Stomach (tissue), 9 donors: ENCODE results near the gene GPR158. TPM values are rescaled to one million over a fixed set of nuclear protein-coding genes. Genes with fewer than 3 reads are reported as not detected.

Source experiments
- DNase-seq, 2 donors: peaks; one replicate each; pipeline versions ENCODE4 v3.0.0 to v3.0.0-alpha.2; 2013 to 2019
- H3K27ac ChIP-seq, 5 donors: fragments of 200-600 bp in 4 of 5; sonication (generic) in 4 of 5; one replicate each; pipeline ENCODE4 v1.5.1; 2013 to 2019; ENCODE audit warnings: mild to moderate bottlenecking in 1 of 5, moderate library complexity in 1 of 5
- H3K27me3 ChIP-seq, 3 donors: fragments of 200-600 bp; sonication (generic); one replicate each; pipeline ENCODE4 v1.5.1; 2017 to 2019; ENCODE audit warnings: mixed run types in 1 of 3
- H3K36me3 ChIP-seq, 4 donors: fragments of 200-600 bp; sonication (generic); 1 replicate in 3 of 4; 2 replicates in 1 of 4; pipeline ENCODE4 v1.5.1; 2016 to 2019
- H3K4me1 ChIP-seq, 4 donors: fragments of 200-600 bp; sonication (generic); one replicate each; pipeline ENCODE4 v1.5.1; 2016 to 2019
- H3K4me3 ChIP-seq, 4 donors: fragments of 200-600 bp; sonication (generic) in 3 of 4; one replicate each; pipeline ENCODE4 v1.5.1; 2016 to 2019; ENCODE audit warnings: mild to moderate bottlenecking in 1 of 4
- H3K9me3 ChIP-seq, 4 donors: fragments of 200-600 bp; sonication (generic); one replicate each; pipeline ENCODE4 v1.5.1; 2016 to 2019
- CTCF ChIP-seq, 7 experiments: fragments of 450-650 bp in 4 of 7; fragments of 200-600 bp in 3 of 7; sonication (generic) in 3 of 7; IDR thresholded peaks; one replicate each; pipeline ENCODE4 v1.5.1; 2016 to 2019; ENCODE audit warnings: antibody characterized with exemption in 7 of 7, control low read depth in 2 of 7, mild to moderate bottlenecking in 1 of 7
- EP300 ChIP-seq: sonication (generic); formaldehyde crosslinking; IDR thresholded peaks from one replicate; pipeline ENCODE4 v1.6.1; 2017; ENCODE audit warnings: antibody characterized with exemption
- POLR2A ChIP-seq, 4 donors: fragments of 450-650 bp; IDR thresholded peaks; one replicate each; pipeline ENCODE4 v1.6.1; 2016; ENCODE audit warnings: antibody characterized with exemption in 4 of 4, control low read depth in 2 of 4, mild to moderate bottlenecking in 1 of 4, moderate library complexity in 1 of 4
- POLR2AphosphoS5 ChIP-seq, 3 donors: sonication (generic); formaldehyde crosslinking; IDR thresholded peaks; one replicate each; pipeline ENCODE4 v1.6.1; 2016; ENCODE audit warnings: antibody characterized with exemption in 3 of 3
- WGBS, 5 donors: extraction: QIAGEN DNeasy Blood & Tissue Kit in 3 of 5; methylation state at CpG; one replicate each; pipeline versions ENCODE4 v1.1.5 to v1.1.7; 2013 to 2018; 5-methylcytosine and 5-hydroxymethylcytosine counted together
- intact Hi-C: fragments of 100-400 bp; cut with DNase I; formaldehyde crosslinking; loops from one replicate; pipeline ENCODE4 v1.15.1; 2023; ENCODE audit warnings: low total_unique reads
- polyA plus RNA-seq, 3 donors: library from polyadenylated mRNA; stranded (reverse); fragments of 200-250 nt; gene quantifications; one replicate each; pipeline ENCODE4 v1.2.3, GENCODE V29; 2013
- total RNA-seq, 5 donors: library from RNA; depleted of rRNA; stranded (reverse); fragments of >200 nt; gene quantifications; one replicate each; pipeline versions ENCODE4 v1.1.0 to v1.2.3, GENCODE V29; 2014 to 2016
- donor health status: healthy with polysubstance abuse.
- donor health status: Bipolar disorder and iron deficiency.
- donor health status: healthy.

The GPR158 gene
- total and polyA plus RNA-seq, 8 donors, result 0.05 to 1.1 (median 0.20) TPM; not detected in 4

GRCh38 chr10:25226775-25227682, 52.2 kb downstream of the GPR158 start:
- DNase-seq, result peak; percentile 39 to 70
- intact Hi-C loops, result loop anchor here (5.0 kb wide), 1 partner anchor 110 kb away; no protein-coding TSS in a partner anchor
- H3K36me3 ChIP-seq, result no peaks in the 10 kb centered on the region
- H3K27me3 ChIP-seq, result no peaks in the 10 kb centered on the region
- 22 to 30% (median 26%) methylated on average over 7 of the region's 7 CpGs for WGBS, 5 donors
- no peaks in the 10 kb centered on the region for H3K4me1 ChIP-seq
- no peak overlapping the region for H3K4me3 ChIP-seq
- H3K27ac ChIP-seq, result no peak overlapping the region
- no peaks in the 10 kb centered on the region for H3K9me3 ChIP-seq
- TF ChIP-seq CTCF (IDR thresholded peaks at IDR 0.05), result peak in 4 of 7 experiments; percentile 29 to 71 (median 49)
- no peak for TF ChIP-seq EP300

GRCh38 chr10:25231751-25232150, 57.0 kb downstream of the GPR158 start:
- Histone ChIP-seq H3K36me3 (no peaks in the 10 kb centered on the region), H3K27me3 (no peaks in the 10 kb centered on the region), H3K4me1 (no peaks in the 10 kb centered on the region), H3K27ac (no peak overlapping the region), H3K9me3 (no peaks in the 10 kb centered on the region), H3K4me3 (no peak overlapping the region)
- DNase-seq, result no peak
- intact Hi-C loops, result no loop called here
- 59 to 73% (median 70%) methylated on average over 2 of the region's 2 CpGs for WGBS, 5 donors
- no peak for TF ChIP-seq EP300
- no peak for TF ChIP-seq POLR2A (IDR thresholded peaks at IDR 0.05)
- no peak for TF ChIP-seq POLR2AphosphoS5 (IDR thresholded peaks at IDR 0.05)
- no peak for TF ChIP-seq CTCF (IDR thresholded peaks at IDR 0.05)

GRCh38 chr10:25232204-25232603, 57.4 kb downstream of the GPR158 start:
- no peak overlapping the region for H3K4me3 ChIP-seq
- no peak overlapping the region for H3K27ac ChIP-seq
- H3K9me3 ChIP-seq, result no peaks in the 10 kb centered on the region
- intact Hi-C loops, result no loop called here
- no peak for TF ChIP-seq EP300
- TF ChIP-seq POLR2A (IDR thresholded peaks at IDR 0.05), result no peak
- no peak for TF ChIP-seq POLR2AphosphoS5 (IDR thresholded peaks at IDR 0.05)
- no peak for TF ChIP-seq CTCF (IDR thresholded peaks at IDR 0.05)
- H3K27me3 ChIP-seq, result no peaks in the 10 kb centered on the region
- H3K36me3 ChIP-seq, result no peaks in the 10 kb centered on the region
- no peaks in the 10 kb centered on the region for H3K4me1 ChIP-seq
- 49 to 65% (median 56%) methylated on average over 2 of the region's 2 CpGs for WGBS, 5 donors
- DNase-seq, result no peak

- no peak overlapping the region for H3K4me3 ChIP-seq
- 54 to 81% (median 68%) methylated on average over 1 of the region's 1 CpG for WGBS, 5 donors
- H3K27me3 ChIP-seq, result no peaks in the 10 kb centered on the region
- no peaks in the 10 kb centered on the region for H3K4me1 ChIP-seq
- intact Hi-C loops, result no loop called here
- TF ChIP-seq POLR2A (IDR thresholded peaks at IDR 0.05) (no peak), CTCF (IDR thresholded peaks at IDR 0.05) (no peak), POLR2AphosphoS5 (IDR thresholded peaks at IDR 0.05) (no peak), EP300 (no peak)
- H3K9me3 ChIP-seq, result no peaks in the 10 kb centered on the region
- H3K27ac ChIP-seq, result no peak overlapping the region
- DNase-seq, result no peak
- H3K36me3 ChIP-seq, result no peaks in the 10 kb centered on the region
Observed at GRCh38 chr10:25245165-25245564, 70.4 kb downstream of the GPR158 start.
